Neural progenitor cell (in vitro differentiated cells): ENCODE measurements around the gene GRIK2. TPM values are rescaled to one million over a fixed set of nuclear protein-coding genes. Genes with fewer than 3 reads are reported as not detected.

ENCODE experiments used
- DNase-seq: peaks from one replicate; pipeline ENCODE4 v3.0.0-alpha.2; 2016; ENCODE audit warnings: low spot score
- H2AFZ ChIP-seq: fragments of 200-600 bp; sonication (generic); replicated peaks from 2 replicates; pipeline ENCODE4 v1.6.1; 2016; ENCODE audit warnings: antibody characterized with exemption
- H3F3A ChIP-seq: fragments of 200-600 bp; sonication (generic); 2 replicates; pipeline ENCODE4 v1.6.1; 2016; ENCODE audit warnings: antibody characterized with exemption, low read depth
- H3K27ac ChIP-seq: fragments of 200-600 bp; sonication (generic); 2 replicates; pipeline ENCODE4 v1.5.1; 2016; ENCODE audit warnings: mild to moderate bottlenecking
- H3K27me3 ChIP-seq: fragments of 200-600 bp; sonication (generic); 2 replicates; pipeline ENCODE4 v1.6.1; 2016; ENCODE audit warnings: mild to moderate bottlenecking, moderate library complexity
- H3K36me3 ChIP-seq: fragments of 200-600 bp; sonication (generic); 2 replicates; pipeline ENCODE4 v1.5.1; 2016
- H3K4me1 ChIP-seq: fragments of 200-600 bp; sonication (generic); 2 replicates; pipeline ENCODE4 v1.6.1; 2016; ENCODE audit warnings: mixed run types
- H3K4me2 ChIP-seq: fragments of 200-600 bp; sonication (generic); 2 replicates; pipeline ENCODE4 v1.6.1; 2016
- H3K4me3 ChIP-seq: fragments of 200-600 bp; sonication (generic); 2 replicates; pipeline ENCODE4 v1.5.1; 2016
- H3K79me2 ChIP-seq: fragments of 200-600 bp; sonication (generic); 2 replicates; pipeline ENCODE4 v1.6.1; 2016; ENCODE audit warnings: low read depth
- H3K9ac ChIP-seq: fragments of 200-600 bp; sonication (generic); 2 replicates; pipeline ENCODE4 v1.6.1; 2016
- H3K9me3 ChIP-seq: fragments of 200-600 bp; sonication (generic); 2 replicates; pipeline ENCODE4 v1.5.1; 2016; ENCODE audit warnings: low read depth
- H4K20me1 ChIP-seq: fragments of 200-600 bp; sonication (generic); 2 replicates; pipeline ENCODE4 v1.6.1; 2016; ENCODE audit warnings: low read depth
- H3K27ac Mint-ChIP-seq: 3 replicates; pipeline ENCODE4 v1.8.0; 2021; ENCODE audit warnings: mixed read lengths
- H3K27me3 Mint-ChIP-seq: 2 replicates; pipeline ENCODE4 v1.8.0; 2022; ENCODE audit warnings: low read depth, mild to moderate bottlenecking, inconsistent platforms, moderate library complexity, mixed read lengths; ENCODE audit not compliant: insufficient read depth
- H3K36me3 Mint-ChIP-seq: 3 replicates; pipeline ENCODE4 v1.8.0; 2021; ENCODE audit warnings: mixed read lengths
- H3K4me1 Mint-ChIP-seq: 3 replicates; pipeline ENCODE4 v1.8.0; 2021; ENCODE audit warnings: mixed read lengths
- H3K4me3 Mint-ChIP-seq: 3 replicates; pipeline ENCODE4 v1.8.0; 2021; ENCODE audit warnings: mild to moderate bottlenecking, moderate library complexity, mixed read lengths
- H3K9me3 Mint-ChIP-seq: 3 replicates; pipeline ENCODE4 v1.8.0; 2020; ENCODE audit warnings: mixed read lengths
- CTCF ChIP-seq: fragments of 200-600 bp; sonication (generic); IDR thresholded peaks from 2 replicates; pipeline ENCODE4 v1.5.1; 2017; ENCODE audit warnings: antibody characterized with exemption, mild to moderate bottlenecking
- EZH2 ChIP-seq: fragments of 200-600 bp; sonication (generic); IDR thresholded peaks from 2 replicates; pipeline ENCODE4 v1.6.1; 2017; ENCODE audit warnings: antibody characterized with exemption, mild to moderate bottlenecking, moderate library complexity
- EZH2phosphoT487 ChIP-seq: fragments of 200-600 bp; sonication (generic); IDR thresholded peaks from 2 replicates; pipeline ENCODE4 v1.6.1; 2017; ENCODE audit warnings: antibody characterized with exemption
- total RNA-seq: library from RNA; depleted of rRNA; stranded (reverse); fragments of >200 nt; gene quantifications from 2 replicates; pipeline ENCODE4 v1.2.3, GENCODE V29; 2015; ENCODE audit warnings: low replicate concordance

Gene GRIK2
- total RNA-seq, 1 donor from 2014 or later: 0.88 TPM

- no peak for DNase-seq
- Histone ChIP-seq H3K27ac (no peak overlapping the region), H3K36me3 (no peaks in the 10 kb centered on the region), H3K9ac (no peak overlapping the region), H3K79me2 (no peaks in the 10 kb centered on the region), H3K27me3 (no peaks in the 10 kb centered on the region), H3K4me3 (no peak overlapping the region), H3K4me1 (peaks cover 9% of the 10 kb centered on the region), H4K20me1 (no peaks in the 10 kb centered on the region), H3K4me2 (no peak overlapping the region), H3F3A (no peaks in the 10 kb centered on the region), H3K9me3 (peaks cover 5% of the 10 kb centered on the region), H2AFZ (no peak overlapping the region)
- H3K9me3 Mint-ChIP-seq: peaks cover 15% of the 10 kb centered on the region
- H3K4me3 Mint-ChIP-seq: no peak overlapping the region
- peaks cover 4% of the 10 kb centered on the region for H3K4me1 Mint-ChIP-seq
- no peak overlapping the region for H3K27ac Mint-ChIP-seq
- no peaks in the 10 kb centered on the region for H3K36me3 Mint-ChIP-seq
- TF ChIP-seq EZH2phosphoT487 (no peak), EZH2 (no peak), CTCF (no peak)
- H3K27me3 Mint-ChIP-seq: no peaks in the 10 kb centered on the region
These were observed 432.8 kb downstream of the GRIK2 start for GRCh38 chr6:101826269-101826668.

GRCh38 chr6:101826678-101827077 lies 433.2 kb downstream of the GRIK2 start:
- no peak for TF ChIP-seq EZH2phosphoT487
- Mint-ChIP-seq H3K27me3 (no peaks in the 10 kb centered on the region), H3K9me3 (peaks cover 15% of the 10 kb centered on the region), H3K4me3 (no peak overlapping the region), H3K36me3 (no peaks in the 10 kb centered on the region), H3K27ac (no peak overlapping the region), H3K4me1 (peaks cover 4% of the 10 kb centered on the region)
- no peak overlapping the region for H3K4me3 ChIP-seq
- no peaks in the 10 kb centered on the region for H3K36me3 ChIP-seq
- no peaks in the 10 kb centered on the region for H3F3A ChIP-seq
- no peak overlapping the region for H3K4me2 ChIP-seq
- no peaks in the 10 kb centered on the region for H4K20me1 ChIP-seq
- H3K27ac ChIP-seq: no peak overlapping the region
- DNase-seq: no peak
- no peak overlapping the region for H3K9ac ChIP-seq
- no peaks in the 10 kb centered on the region for H3K27me3 ChIP-seq
- no peak overlapping the region for H2AFZ ChIP-seq
- H3K79me2 ChIP-seq: no peaks in the 10 kb centered on the region
- peaks cover 9% of the 10 kb centered on the region for H3K4me1 ChIP-seq
- peaks cover 5% of the 10 kb centered on the region for H3K9me3 ChIP-seq

- Histone ChIP-seq H3K9ac (no peak overlapping the region), H3K79me2 (no peaks in the 10 kb centered on the region), H3K27me3 (no peaks in the 10 kb centered on the region), H3F3A (no peaks in the 10 kb centered on the region), H3K4me1 (no peaks in the 10 kb centered on the region), H3K27ac (no peak overlapping the region), H3K4me3 (no peak overlapping the region), H3K36me3 (no peaks in the 10 kb centered on the region), H3K9me3 (peaks cover 5% of the 10 kb centered on the region), H3K4me2 (no peak overlapping the region), H4K20me1 (no peaks in the 10 kb centered on the region), H2AFZ (no peak overlapping the region)
- TF ChIP-seq EZH2phosphoT487 (no peak), CTCF (no peak), EZH2 (no peak)
- H3K4me3 Mint-ChIP-seq: no peak overlapping the region
- peaks cover 15% of the 10 kb centered on the region for H3K9me3 Mint-ChIP-seq
- H3K4me1 Mint-ChIP-seq: no peaks in the 10 kb centered on the region
- no peak overlapping the region for H3K27ac Mint-ChIP-seq
- H3K36me3 Mint-ChIP-seq: no peaks in the 10 kb centered on the region
- H3K27me3 Mint-ChIP-seq: no peaks in the 10 kb centered on the region
- no peak for DNase-seq
These were observed 437.1 kb downstream of the GRIK2 start for GRCh38 chr6:101830501-101831031.

- Mint-ChIP-seq H3K4me1 (no peaks in the 10 kb centered on the region), H3K36me3 (no peaks in the 10 kb centered on the region), H3K27me3 (no peaks in the 10 kb centered on the region), H3K27ac (no peak overlapping the region), H3K4me3 (no peak overlapping the region), H3K9me3 (peaks cover 15% of the 10 kb centered on the region)
- H3K9ac ChIP-seq: no peak overlapping the region
- H4K20me1 ChIP-seq: no peaks in the 10 kb centered on the region
- DNase-seq: no peak
- H3K9me3 ChIP-seq: peaks cover 5% of the 10 kb centered on the region
- H3K79me2 ChIP-seq: no peaks in the 10 kb centered on the region
- H3F3A ChIP-seq: no peaks in the 10 kb centered on the region
- no peak overlapping the region for H2AFZ ChIP-seq
- TF ChIP-seq EZH2: no peak
- TF ChIP-seq CTCF: no peak
- TF ChIP-seq EZH2phosphoT487: no peak
- no peak overlapping the region for H3K27ac ChIP-seq
- no peak overlapping the region for H3K4me3 ChIP-seq
- no peaks in the 10 kb centered on the region for H3K4me1 ChIP-seq
- no peaks in the 10 kb centered on the region for H3K36me3 ChIP-seq
- H3K4me2 ChIP-seq: no peak overlapping the region
- no peaks in the 10 kb centered on the region for H3K27me3 ChIP-seq
These were observed 438.9 kb downstream of the GRIK2 start for GRCh38 chr6:101832371-101832770.
